CD14-positive monocyte (primary cell): Measurements from ENCODE around the gene NTRK2. TPM values are rescaled to one million over a fixed set of nuclear protein-coding genes. Genes with fewer than 3 reads are reported as not detected.

ENCODE experiments used
- DNase-seq, 3 donors: peaks; one replicate each; pipeline ENCODE4 v3.0.0-alpha.2; 2011 to 2022
- H2AFZ ChIP-seq: 2 replicates; pipeline ENCODE4 v1.6.0; 2012; ENCODE audit warnings: mild to moderate bottlenecking, low read depth, low read length, inconsistent platforms; ENCODE audit not compliant: insufficient read depth, poor library complexity, severe bottlenecking
- H3K27ac ChIP-seq, 2 donors: 1 replicate in 1 of 2; 2 replicates in 1 of 2; pipeline ENCODE4 v1.5.1; 2012 to 2013; ENCODE audit warnings: low read length in 2 of 2, control low read depth in 1 of 2, inconsistent platforms in 1 of 2, low read depth in 1 of 2, mild to moderate bottlenecking in 1 of 2
- H3K27me3 ChIP-seq, 2 donors: one replicate each; pipeline versions ENCODE4 v1.6.0 to v1.6.1; 2011 to 2013; ENCODE audit warnings: low read length in 2 of 2; ENCODE audit not compliant: control insufficient read depth in 2 of 2, insufficient read depth in 2 of 2
- H3K36me3 ChIP-seq, 2 donors: replicated peaks in 1 of 2; 1 replicate in 1 of 2; 2 replicates in 1 of 2; pipeline versions ENCODE4 v1.5.1 to v1.6.1; 2012 to 2013; ENCODE audit warnings: low read length in 2 of 2, control low read depth in 1 of 2, inconsistent platforms in 1 of 2, mild to moderate bottlenecking in 1 of 2; ENCODE audit not compliant: insufficient read depth in 2 of 2, control insufficient read depth in 1 of 2
- H3K4me1 ChIP-seq, 2 donors: 1 replicate in 1 of 2; 2 replicates in 1 of 2; pipeline versions ENCODE4 v1.5.1 to v1.6.1; 2012 to 2013; ENCODE audit warnings: low read length in 2 of 2, control low read depth in 1 of 2, inconsistent platforms in 1 of 2, mild to moderate bottlenecking in 1 of 2, moderate library complexity in 1 of 2; ENCODE audit not compliant: insufficient read depth in 2 of 2, control insufficient read depth in 1 of 2
- H3K4me2 ChIP-seq: replicated peaks from 2 replicates; pipeline ENCODE3; 2012; ENCODE audit warnings: low read length, moderate library complexity, mild to moderate bottlenecking; ENCODE audit not compliant: poor library complexity, severe bottlenecking; ENCODE audit errors: extremely low read depth
- H3K4me3 ChIP-seq, 3 experiments: fragments of 200-600 bp in 1 of 3; sonication (generic) in 1 of 3; replicated peaks in 1 of 3; 1 replicate in 2 of 3; 2 replicates in 1 of 3; pipeline ENCODE4 v1.5.1; 2011 to 2013; ENCODE audit warnings: low read length in 3 of 3, mild to moderate bottlenecking in 3 of 3, control low read depth in 2 of 3, low read depth in 2 of 3, inconsistent platforms in 1 of 3, moderate library complexity in 1 of 3
- H3K79me2 ChIP-seq: 2 replicates; pipeline ENCODE4 v1.6.0; 2012; ENCODE audit warnings: mild to moderate bottlenecking, control low read depth, inconsistent platforms, low read length, moderate library complexity; ENCODE audit not compliant: insufficient read depth
- H3K9ac ChIP-seq: 2 replicates; pipeline ENCODE4 v1.6.0; 2017; ENCODE audit warnings: low read length, mild to moderate bottlenecking; ENCODE audit not compliant: insufficient read depth, poor library complexity, severe bottlenecking
- H3K9me3 ChIP-seq, 2 donors: replicated peaks in 1 of 2; 1 replicate in 1 of 2; 2 replicates in 1 of 2; pipeline versions ENCODE4 v1.5.1 to v1.6.1; 2012 to 2013; ENCODE audit warnings: low read length in 2 of 2, control low read depth in 1 of 2; ENCODE audit not compliant: control insufficient read depth in 1 of 2, insufficient read depth in 1 of 2
- H4K20me1 ChIP-seq: 2 replicates; pipeline ENCODE4 v1.6.0; 2012; ENCODE audit warnings: mild to moderate bottlenecking, low read length, control low read depth, moderate library complexity; ENCODE audit not compliant: insufficient read depth
- H3K27ac Mint-ChIP-seq, 7 donors: one replicate each; pipeline ENCODE4 v1.8.0; 2020; ENCODE audit warnings: mild to moderate bottlenecking in 7 of 7, mixed read lengths in 7 of 7, moderate library complexity in 6 of 7, inconsistent platforms in 2 of 7
- H3K27me3 Mint-ChIP-seq, 3 donors: one replicate each; pipeline ENCODE4 v1.8.0; 2021 to 2022; ENCODE audit warnings: low read depth in 3 of 3, mild to moderate bottlenecking in 3 of 3, mixed read lengths in 3 of 3, moderate library complexity in 3 of 3, inconsistent platforms in 1 of 3
- H3K36me3 Mint-ChIP-seq, 2 donors: one replicate each; pipeline ENCODE4 v1.8.0; 2020; ENCODE audit warnings: mixed read lengths in 2 of 2, inconsistent platforms in 1 of 2, mild to moderate bottlenecking in 1 of 2
- H3K4me1 Mint-ChIP-seq: one replicate; pipeline ENCODE4 v1.8.0; 2020; ENCODE audit warnings: mild to moderate bottlenecking, mixed read lengths
- H3K4me3 Mint-ChIP-seq, 2 donors: one replicate each; pipeline ENCODE4 v1.8.0; 2020; ENCODE audit warnings: mild to moderate bottlenecking in 2 of 2, mixed read lengths in 2 of 2, moderate library complexity in 1 of 2
- H3K9me3 Mint-ChIP-seq, 7 donors: one replicate each; pipeline ENCODE4 v1.8.0; 2020 to 2022; ENCODE audit warnings: mixed read lengths in 7 of 7, mild to moderate bottlenecking in 6 of 7, moderate library complexity in 6 of 7, inconsistent platforms in 2 of 7
- WGBS: methylation state at CpG from one replicate; pipeline ENCODE4 v1.1.5; 2013; ENCODE audit warnings: missing lambda C conversion rate; ENCODE audit not compliant: insufficient coverage; 5-methylcytosine and 5-hydroxymethylcytosine counted together
- intact Hi-C, 2 donors: fragments of 100-400 bp; cut with micrococcal nuclease; formaldehyde crosslinking; loops; one replicate each; pipeline versions ENCODE4 v1.15.0 to v1.15.1; 2023
- polyA plus RNA-seq, 3 donors: library from polyadenylated mRNA; depleted of rRNA in 1 of 3; unstranded in 2 of 3; stranded (reverse) in 1 of 3; fragments of 300-500 nt in 2 of 3; fragments of >200 nt in 1 of 3; fragmentation: Illumina TruSeq in 2 of 3; gene quantifications; 1 replicate in 2 of 3; 2 replicates in 1 of 3; pipeline ENCODE4 v1.2.3, GENCODE V29; 2012 to 2021
- TF ChIP-seq, protein P1 (sequence below): fragments of 200-600 bp; IDR thresholded peaks from one replicate; pipeline ENCODE4 v1.8.0; 2022; ENCODE audit warnings: antibody characterized with exemption, mild to moderate bottlenecking

NTRK2 gene
- polyA plus RNA-seq, 3 donors, result not detected

DNA sequence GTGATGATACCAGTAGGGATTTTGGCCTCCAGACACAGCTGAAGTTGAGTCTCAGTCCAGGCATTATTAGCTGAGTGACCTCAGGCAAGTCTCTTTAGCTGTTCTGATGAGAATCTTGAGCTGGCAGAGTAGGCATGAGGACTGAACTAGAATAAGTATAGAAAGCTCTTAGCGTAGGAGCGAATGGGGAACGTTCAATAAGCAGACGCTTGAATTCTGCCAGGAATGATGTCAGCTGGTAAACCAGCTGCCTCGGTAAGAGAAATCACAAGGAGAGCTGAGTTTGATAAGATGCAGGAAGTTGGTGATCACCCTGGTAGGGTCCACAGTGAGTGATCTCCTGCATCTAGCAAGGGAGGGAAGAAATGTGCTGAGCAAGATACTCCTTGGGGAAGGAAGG, 280.4 kb downstream of the NTRK2 start:
- H3K4me1 ChIP-seq, result no peaks in the 10 kb centered on the region
- DNase-seq, result no peak
- no peaks in the 10 kb centered on the region for H3K36me3 ChIP-seq
- Mint-ChIP-seq H3K36me3 (no peaks in the 10 kb centered on the region), H3K9me3 (peaks cover 0 to 8% (median 0%) of the 10 kb centered on the region in 7 donors), H3K27me3 (peaks cover 4 to 11% (median 9%) of the 10 kb centered on the region in 3 donors), H3K4me1 (peaks cover 3% of the 10 kb centered on the region), H3K27ac (no peak overlapping the region), H3K4me3 (no peak overlapping the region)
- H3K27me3 ChIP-seq, result no peaks in the 10 kb centered on the region
- no peak overlapping the region for H3K9ac ChIP-seq
- TF ChIP-seq, protein P1, sequence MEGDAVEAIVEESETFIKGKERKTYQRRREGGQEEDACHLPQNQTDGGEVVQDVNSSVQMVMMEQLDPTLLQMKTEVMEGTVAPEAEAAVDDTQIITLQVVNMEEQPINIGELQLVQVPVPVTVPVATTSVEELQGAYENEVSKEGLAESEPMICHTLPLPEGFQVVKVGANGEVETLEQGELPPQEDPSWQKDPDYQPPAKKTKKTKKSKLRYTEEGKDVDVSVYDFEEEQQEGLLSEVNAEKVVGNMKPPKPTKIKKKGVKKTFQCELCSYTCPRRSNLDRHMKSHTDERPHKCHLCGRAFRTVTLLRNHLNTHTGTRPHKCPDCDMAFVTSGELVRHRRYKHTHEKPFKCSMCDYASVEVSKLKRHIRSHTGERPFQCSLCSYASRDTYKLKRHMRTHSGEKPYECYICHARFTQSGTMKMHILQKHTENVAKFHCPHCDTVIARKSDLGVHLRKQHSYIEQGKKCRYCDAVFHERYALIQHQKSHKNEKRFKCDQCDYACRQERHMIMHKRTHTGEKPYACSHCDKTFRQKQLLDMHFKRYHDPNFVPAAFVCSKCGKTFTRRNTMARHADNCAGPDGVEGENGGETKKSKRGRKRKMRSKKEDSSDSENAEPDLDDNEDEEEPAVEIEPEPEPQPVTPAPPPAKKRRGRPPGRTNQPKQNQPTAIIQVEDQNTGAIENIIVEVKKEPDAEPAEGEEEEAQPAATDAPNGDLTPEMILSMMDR, result no peak
- H3K27ac ChIP-seq, result no peak overlapping the region
- H2AFZ ChIP-seq, result no peak overlapping the region
- H3K4me3 ChIP-seq, result no peak overlapping the region
- intact Hi-C loops, result loop anchor here in 1 of 2 donors (10.0 kb wide), 1 partner anchor 65 kb away; no protein-coding TSS in a partner anchor
- no peaks in the 10 kb centered on the region for H3K79me2 ChIP-seq
- WGBS, result 93% methylated on average over 5 of the region's 5 CpGs
- H3K9me3 ChIP-seq, result no peaks in the 10 kb centered on the region
- no peak overlapping the region for H3K4me2 ChIP-seq
- H4K20me1 ChIP-seq, result no peaks in the 10 kb centered on the region

DNA sequence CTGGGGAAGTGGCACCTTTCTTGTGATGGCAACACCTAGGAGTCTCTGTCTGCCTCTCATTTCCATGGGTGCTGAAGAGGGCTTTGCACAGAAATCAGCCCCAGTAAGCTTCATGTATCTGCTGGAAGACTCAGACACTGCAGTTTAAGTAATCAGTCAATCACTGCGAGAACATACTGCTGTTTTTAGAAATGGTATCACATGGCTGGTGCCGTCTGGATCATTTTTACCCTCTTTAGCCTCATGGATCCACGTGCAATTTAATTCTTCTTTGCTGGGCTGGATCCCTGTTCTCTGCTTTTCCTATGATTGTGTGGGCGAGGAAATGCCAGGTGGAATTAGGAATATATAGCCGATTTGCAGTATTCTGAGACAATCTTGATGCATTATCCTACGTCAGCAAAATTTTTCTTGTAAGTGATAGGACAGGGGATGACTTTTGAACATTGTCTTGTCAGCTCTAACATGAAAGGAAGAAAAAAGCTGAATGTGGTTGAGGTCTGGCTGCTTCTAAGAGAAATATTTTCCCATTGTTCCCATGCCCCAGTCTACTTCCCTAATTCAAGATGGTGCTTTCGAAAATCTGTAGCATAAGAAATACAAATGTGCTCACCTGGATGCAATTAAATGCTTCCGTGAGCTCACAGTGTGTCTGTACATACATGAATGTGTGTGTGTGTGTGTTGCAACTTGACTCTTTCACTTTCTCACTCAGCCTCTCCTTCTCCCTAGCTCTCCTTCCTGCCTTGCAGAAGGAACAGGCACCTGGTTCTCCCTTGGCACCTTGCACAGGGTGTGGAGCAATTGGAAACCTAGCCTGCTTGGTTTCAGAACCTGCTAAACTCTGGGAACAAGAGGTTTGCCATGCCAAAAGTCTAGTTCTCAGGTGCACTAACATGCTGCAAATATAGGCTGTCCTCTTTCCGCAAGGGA, 281.6 kb downstream of the NTRK2 start:
- no peak overlapping the region for H3K27ac Mint-ChIP-seq
- WGBS, result 86% methylated on average over 6 of the region's 9 CpGs
- Histone ChIP-seq H3K9ac (no peak overlapping the region), H3K27me3 (no peaks in the 10 kb centered on the region), H3K4me3 (no peak overlapping the region), H3K36me3 (no peaks in the 10 kb centered on the region), H3K27ac (no peak overlapping the region), H3K4me2 (no peak overlapping the region), H4K20me1 (no peaks in the 10 kb centered on the region), H3K4me1 (no peaks in the 10 kb centered on the region), H3K9me3 (no peaks in the 10 kb centered on the region), H3K79me2 (no peaks in the 10 kb centered on the region), H2AFZ (no peak overlapping the region)
- TF ChIP-seq, protein P1, result no peak
- H3K4me1 Mint-ChIP-seq, result peaks cover 3% of the 10 kb centered on the region
- intact Hi-C loops, result loop anchor here in 1 of 2 donors (10.0 kb wide), 1 partner anchor 64 kb away; no protein-coding TSS in a partner anchor
- H3K4me3 Mint-ChIP-seq, result no peak overlapping the region
- peaks cover 4 to 10% (median 9%) of the 10 kb centered on the region in 3 donors for H3K27me3 Mint-ChIP-seq
- H3K9me3 Mint-ChIP-seq, result peaks cover 0 to 8% (median 0%) of the 10 kb centered on the region in 7 donors
- no peak for DNase-seq
- H3K36me3 Mint-ChIP-seq, result no peaks in the 10 kb centered on the region
